ENCODE results near the gene CAMTA1. TPM values are rescaled to one million over a fixed set of nuclear protein-coding genes. Genes with fewer than 3 reads are reported as not detected.

CAMTA1 gene
- total and polyA plus RNA-seq, 8 donors, result 42.8 to 213 (median 118) TPM

DNA sequence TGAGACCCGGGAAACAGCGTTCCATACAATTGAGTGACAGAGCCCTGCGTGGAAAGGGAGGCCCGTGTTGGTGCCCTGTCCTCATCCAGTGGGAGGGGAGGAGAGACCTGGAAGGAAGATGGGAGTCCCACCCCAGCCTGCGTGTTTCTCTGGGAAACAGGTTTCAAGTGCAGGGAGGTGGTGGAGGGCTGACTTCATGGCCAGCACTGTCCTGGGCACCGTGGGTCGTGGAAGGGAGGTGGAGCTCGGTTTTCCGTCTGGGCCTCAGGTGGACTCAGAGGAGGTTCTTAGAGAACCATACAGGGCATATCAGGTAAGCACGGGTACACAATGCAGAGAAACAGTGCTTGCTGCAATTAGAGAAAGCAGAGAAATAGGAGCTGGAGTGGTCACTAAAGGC, 222.6 kb downstream of the CAMTA1 start:
- intact Hi-C loops (cut with DNase I; ENCODE audit: low total_unique reads), result no loop called here
- TF ChIP-seq, protein P1, sequence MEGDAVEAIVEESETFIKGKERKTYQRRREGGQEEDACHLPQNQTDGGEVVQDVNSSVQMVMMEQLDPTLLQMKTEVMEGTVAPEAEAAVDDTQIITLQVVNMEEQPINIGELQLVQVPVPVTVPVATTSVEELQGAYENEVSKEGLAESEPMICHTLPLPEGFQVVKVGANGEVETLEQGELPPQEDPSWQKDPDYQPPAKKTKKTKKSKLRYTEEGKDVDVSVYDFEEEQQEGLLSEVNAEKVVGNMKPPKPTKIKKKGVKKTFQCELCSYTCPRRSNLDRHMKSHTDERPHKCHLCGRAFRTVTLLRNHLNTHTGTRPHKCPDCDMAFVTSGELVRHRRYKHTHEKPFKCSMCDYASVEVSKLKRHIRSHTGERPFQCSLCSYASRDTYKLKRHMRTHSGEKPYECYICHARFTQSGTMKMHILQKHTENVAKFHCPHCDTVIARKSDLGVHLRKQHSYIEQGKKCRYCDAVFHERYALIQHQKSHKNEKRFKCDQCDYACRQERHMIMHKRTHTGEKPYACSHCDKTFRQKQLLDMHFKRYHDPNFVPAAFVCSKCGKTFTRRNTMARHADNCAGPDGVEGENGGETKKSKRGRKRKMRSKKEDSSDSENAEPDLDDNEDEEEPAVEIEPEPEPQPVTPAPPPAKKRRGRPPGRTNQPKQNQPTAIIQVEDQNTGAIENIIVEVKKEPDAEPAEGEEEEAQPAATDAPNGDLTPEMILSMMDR (IDR thresholded peaks at IDR 0.05), result no peak
- TF ChIP-seq EP300 (IDR thresholded peaks at IDR 0.05) (no peak), POLR2A (IDR thresholded peaks at IDR 0.05) (no peak), POLR2AphosphoS5 (IDR thresholded peaks at IDR 0.05) (no peak)
- Histone ChIP-seq H3K4me1 (no peaks in the 10 kb centered on the region), H3K4me3 (no peak overlapping the region), H3K27me3 (peaks cover 0 to 10% (median 0%) of the 10 kb centered on the region in 3 donors), H3K27ac (no peak overlapping the region), H3K36me3 (no peaks in the 10 kb centered on the region), H3K9me3 (no peaks in the 10 kb centered on the region)
- DNase-seq, result no peak
- 75 to 83% (median 78%) methylated on average over 10 of the region's 10 CpGs for WGBS, 5 donors

DNA sequence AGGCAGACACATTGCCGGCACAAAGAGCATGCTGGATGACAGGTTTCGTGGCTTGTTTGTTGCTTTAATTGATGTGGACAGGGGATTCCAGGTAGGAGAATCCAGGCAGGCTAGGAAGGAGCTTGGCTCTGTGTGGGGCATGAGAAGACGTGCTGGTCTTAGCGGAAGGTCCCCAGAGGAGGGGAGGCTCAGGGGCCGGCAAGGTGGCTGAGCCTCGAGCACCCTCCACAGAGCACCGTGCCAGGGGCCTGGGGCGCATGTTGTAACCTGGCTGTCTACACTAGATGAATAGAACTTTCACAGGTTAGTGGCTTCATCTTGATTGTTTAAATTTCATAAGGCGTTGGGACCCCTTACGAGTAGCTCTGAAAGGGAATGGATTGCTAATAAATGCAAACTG, 223.1 kb downstream of the CAMTA1 start:
- Histone ChIP-seq H3K27me3 (peaks cover 0 to 10% (median 0%) of the 10 kb centered on the region in 3 donors), H3K36me3 (no peaks in the 10 kb centered on the region), H3K9me3 (no peaks in the 10 kb centered on the region), H3K4me1 (no peaks in the 10 kb centered on the region), H3K27ac (no peak overlapping the region), H3K4me3 (no peak overlapping the region)
- TF ChIP-seq POLR2A (IDR thresholded peaks at IDR 0.05), result no peak
- TF ChIP-seq, protein P1 (IDR thresholded peaks at IDR 0.05), result no peak
- no peak for TF ChIP-seq POLR2AphosphoS5 (IDR thresholded peaks at IDR 0.05)
- no peak for TF ChIP-seq EP300 (IDR thresholded peaks at IDR 0.05)
- intact Hi-C loops (cut with DNase I; ENCODE audit: low total_unique reads), result no loop called here
- DNase-seq, result no peak
- 81 to 93% (median 86%) methylated on average over 10 of the region's 10 CpGs for WGBS, 5 donors

GRCh38 chr1:7008975-7009740, 223.9 kb downstream of the CAMTA1 start:
- Histone ChIP-seq H3K27me3 (peaks cover 0 to 13% (median 0%) of the 10 kb centered on the region in 3 donors), H3K27ac (no peak overlapping the region), H3K4me3 (no peak overlapping the region), H3K9me3 (no peaks in the 10 kb centered on the region), H3K36me3 (no peaks in the 10 kb centered on the region), H3K4me1 (no peaks in the 10 kb centered on the region)
- intact Hi-C loops (cut with DNase I; ENCODE audit: low total_unique reads), result no loop called here
- WGBS, 5 donors, result 74 to 78% (median 76%) methylated on average over 13 to 18 of the region's 18 CpGs
- TF ChIP-seq, protein P1 (IDR thresholded peaks at IDR 0.05), result no peak
- TF ChIP-seq POLR2AphosphoS5 (IDR thresholded peaks at IDR 0.05) (no peak), POLR2A (IDR thresholded peaks at IDR 0.05) (no peak), EP300 (IDR thresholded peaks at IDR 0.05) (no peak)
- no peak for DNase-seq

- Histone ChIP-seq H3K4me1 (no peaks in the 10 kb centered on the region), H3K4me3 (no peak overlapping the region), H3K36me3 (no peaks in the 10 kb centered on the region), H3K27ac (no peak overlapping the region), H3K9me3 (no peaks in the 10 kb centered on the region), H3K27me3 (peaks cover 0 to 16% (median 0%) of the 10 kb centered on the region in 3 donors)
- DNase-seq, result no peak
- intact Hi-C loops (cut with DNase I; ENCODE audit: low total_unique reads), result no loop called here
- TF ChIP-seq, protein P1 (IDR thresholded peaks at IDR 0.05), result no peak
- TF ChIP-seq POLR2A (IDR thresholded peaks at IDR 0.05), result no peak
- TF ChIP-seq POLR2AphosphoS5 (IDR thresholded peaks at IDR 0.05), result no peak
- no peak for TF ChIP-seq EP300 (IDR thresholded peaks at IDR 0.05)
- WGBS, 5 donors, result 66 to 72% (median 69%) methylated on average over 13 to 16 of the region's 16 CpGs
Measured at GRCh38 chr1:7009741-7010525, 224.7 kb downstream of the CAMTA1 start.

Measured in stomach (tissue), 9 donors.